DMS153 treated with DMSO at 0.1 percent for 48 hours (cell line): Measurements from ENCODE around the gene ARFRP1.
"Not testable (repeated sequence)": the region's sequence is repeated elsewhere in the genome, so short reads cannot be mapped to it uniquely, and the experiment has no call there.

Experiments
- DNase-seq: peaks from one replicate; lab custom pipeline; 2025; ENCODE audit not compliant: unreplicated experiment; lab: John Stamatoyannopoulos, UW

ARFRP1 gene

GRCh38 chr20:63733579-63734081, 25.9 kb upstream of the ARFRP1 start:
- DNase-seq, result no peak

GRCh38 chr20:63733117-63733516, 25.3 kb upstream of the ARFRP1 start:
- DNase-seq, result no peak

- DNase-seq, result no peak
These were observed 24.6 kb upstream of the ARFRP1 start for GRCh38 chr20:63732118-63733095.

GRCh38 chr20:63731410-63731809, 23.6 kb upstream of the ARFRP1 start:
- no peak for DNase-seq

- DNase-seq, result not testable (repeated sequence)
These were observed 22.5 kb upstream of the ARFRP1 start for GRCh38 chr20:63730189-63730733.

- DNase-seq, result not testable (repeated sequence)
These were observed 15.3 kb upstream of the ARFRP1 start for GRCh38 chr20:63722967-63723622.

GRCh38 chr20:63718996-63719395, 11.2 kb upstream of the ARFRP1 start:
- no peak for DNase-seq

- no peak for DNase-seq
These were observed 7.1 kb upstream of the ARFRP1 start for GRCh38 chr20:63714858-63715257.

- DNase-seq, result no peak
These were observed 4.4 kb upstream of the ARFRP1 start for GRCh38 chr20:63712191-63712590.

GRCh38 chr20:63711085-63711645, 3.4 kb upstream of the ARFRP1 start:
- DNase-seq, result no peak

- no peak for DNase-seq
These were observed 1.4 kb upstream of the ARFRP1 start for GRCh38 chr20:63709149-63709527.

GRCh38 chr20:63708301-63709148, 749 bp upstream of the ARFRP1 start:
- DNase-seq, result no peak

- DNase-seq, result no peak
These were observed 771 bp downstream of the ARFRP1 start for GRCh38 chr20:63706852-63707557.

- DNase-seq, result no peak
These were observed 1.6 kb downstream of the ARFRP1 start for GRCh38 chr20:63706027-63706695.

GRCh38 chr20:63705232-63706026, 2.3 kb downstream of the ARFRP1 start:
- no peak for DNase-seq

GRCh38 chr20:63704749-63705117, 3.0 kb downstream of the ARFRP1 start:
- DNase-seq, result no peak

- DNase-seq, result no peak
These were observed 3.6 kb downstream of the ARFRP1 start for GRCh38 chr20:63703976-63704748.

GRCh38 chr20:63703471-63703975, 4.3 kb downstream of the ARFRP1 start:
- DNase-seq, result no peak
